Astrocyte (in vitro differentiated cells and primary cell): ENCODE measurements around the gene PXK. TPM values are rescaled to one million over a fixed set of nuclear protein-coding genes. Genes with fewer than 3 reads are reported as not detected.

Source experiments
- DNase-seq: peaks from one replicate; pipeline ENCODE4 v3.0.0-alpha.2; 2010; ENCODE audit warnings: low read depth
- FAIRE-seq: peaks from 2 replicates; lab custom pipeline; 2011; peaks lifted over from hg19 to GRCh38; lab: Jason Lieb, UNC
- H2AFZ ChIP-seq: 2 replicates; pipeline ENCODE4 v1.6.0; 2012; ENCODE audit warnings: low read depth, low read length, inconsistent platforms
- H3K27ac ChIP-seq: 2 replicates; pipeline ENCODE4 v1.5.1; 2011; ENCODE audit warnings: low read depth, low read length, inconsistent platforms
- H3K27me3 ChIP-seq: 2 replicates; pipeline ENCODE4 v1.6.0; 2011; ENCODE audit warnings: low read length, inconsistent platforms; ENCODE audit not compliant: insufficient read depth
- H3K36me3 ChIP-seq: 2 replicates; pipeline ENCODE4 v1.5.1; 2011; ENCODE audit warnings: low read length, inconsistent platforms; ENCODE audit not compliant: insufficient read depth
- H3K4me1 ChIP-seq: 2 replicates; pipeline ENCODE4 v1.5.1; 2011; ENCODE audit warnings: low read length, inconsistent platforms; ENCODE audit not compliant: insufficient read depth
- H3K4me2 ChIP-seq: 2 replicates; pipeline ENCODE4 v1.6.0; 2012; ENCODE audit warnings: low read length, inconsistent platforms
- H3K4me3 ChIP-seq: 2 replicates; pipeline ENCODE4 v1.5.1; 2011; ENCODE audit warnings: low read depth, mild to moderate bottlenecking, low read length, inconsistent platforms; ENCODE audit not compliant: insufficient read depth
- H3K79me2 ChIP-seq: 2 replicates; pipeline ENCODE4 v1.6.0; 2012; ENCODE audit warnings: mild to moderate bottlenecking, low read length, inconsistent platforms; ENCODE audit not compliant: insufficient read depth
- H3K9ac ChIP-seq: 2 replicates; pipeline ENCODE4 v1.6.0; 2012; ENCODE audit warnings: mild to moderate bottlenecking, low read length, inconsistent platforms
- H3K9me3 ChIP-seq: 2 replicates; pipeline ENCODE4 v1.5.1; 2012; ENCODE audit warnings: low read depth, mild to moderate bottlenecking, low read length, inconsistent platforms; ENCODE audit not compliant: insufficient read depth
- H4K20me1 ChIP-seq: 2 replicates; pipeline ENCODE4 v1.6.0; 2012; ENCODE audit warnings: low read length, inconsistent platforms; ENCODE audit not compliant: insufficient read depth
- H3K27ac Mint-ChIP-seq: one replicate; pipeline ENCODE4 v1.8.0; 2021; ENCODE audit warnings: mild to moderate bottlenecking, mixed read lengths; ENCODE audit not compliant: unreplicated experiment
- H3K27me3 Mint-ChIP-seq: one replicate; pipeline ENCODE4 v1.8.0; 2021; ENCODE audit warnings: low read depth, mixed read lengths; ENCODE audit not compliant: unreplicated experiment
- H3K36me3 Mint-ChIP-seq: one replicate; pipeline ENCODE4 v1.8.0; 2021; ENCODE audit warnings: low read depth, mixed read lengths; ENCODE audit not compliant: unreplicated experiment
- H3K4me1 Mint-ChIP-seq: one replicate; pipeline ENCODE4 v1.8.0; 2021; ENCODE audit warnings: low read depth, mixed read lengths; ENCODE audit not compliant: unreplicated experiment
- H3K4me3 Mint-ChIP-seq: one replicate; pipeline ENCODE4 v1.8.0; 2021; ENCODE audit warnings: mild to moderate bottlenecking, moderate library complexity, mixed read lengths; ENCODE audit not compliant: unreplicated experiment
- H3K9me3 Mint-ChIP-seq: one replicate; pipeline ENCODE4 v1.8.0; 2021; ENCODE audit warnings: mild to moderate bottlenecking, mixed read lengths; ENCODE audit not compliant: unreplicated experiment
- CTCF ChIP-seq: IDR thresholded peaks from 2 replicates; pipeline ENCODE4 v1.5.1; 2011; ENCODE audit warnings: low read depth, mild to moderate bottlenecking, inconsistent platforms, low read length, moderate library complexity; ENCODE audit not compliant: insufficient read depth
- EZH2 ChIP-seq: IDR thresholded peaks from 2 replicates; pipeline ENCODE4 v1.6.1; 2012; ENCODE audit warnings: mild to moderate bottlenecking, low read length, inconsistent platforms; ENCODE audit not compliant: insufficient read depth
- total RNA-seq: library from RNA; stranded (reverse); gene quantifications from 2 replicates; pipeline ENCODE4 v1.2.1, GENCODE V29; 2021

PXK gene
- total RNA-seq, 1 donor from 2014 or later: 10.5 TPM

GRCh38 chr3:58341376-58341775 is 8.7 kb downstream of the PXK start:
- no peak for FAIRE-seq
- Histone ChIP-seq H3K4me3 (no peak overlapping the region), H3K9me3 (no peaks in the 10 kb centered on the region), H3K79me2 (peaks cover 36% of the 10 kb centered on the region), H3K36me3 (no peaks in the 10 kb centered on the region), H2AFZ (no peak overlapping the region), H3K9ac (no peak overlapping the region), H4K20me1 (peaks cover 24% of the 10 kb centered on the region), H3K4me2 (no peak overlapping the region), H3K27ac (no peak overlapping the region), H3K27me3 (no peaks in the 10 kb centered on the region), H3K4me1 (peaks cover 6% of the 10 kb centered on the region)
- peaks cover 7% of the 10 kb centered on the region for H3K36me3 Mint-ChIP-seq
- H3K4me3 Mint-ChIP-seq: no peak overlapping the region
- H3K9me3 Mint-ChIP-seq: no peaks in the 10 kb centered on the region
- H3K27ac Mint-ChIP-seq: no peak overlapping the region
- peaks cover 15% of the 10 kb centered on the region for H3K4me1 Mint-ChIP-seq
- no peak for DNase-seq
- no peaks in the 10 kb centered on the region for H3K27me3 Mint-ChIP-seq
- TF ChIP-seq EZH2 (no peak), CTCF (no peak)

DNA sequence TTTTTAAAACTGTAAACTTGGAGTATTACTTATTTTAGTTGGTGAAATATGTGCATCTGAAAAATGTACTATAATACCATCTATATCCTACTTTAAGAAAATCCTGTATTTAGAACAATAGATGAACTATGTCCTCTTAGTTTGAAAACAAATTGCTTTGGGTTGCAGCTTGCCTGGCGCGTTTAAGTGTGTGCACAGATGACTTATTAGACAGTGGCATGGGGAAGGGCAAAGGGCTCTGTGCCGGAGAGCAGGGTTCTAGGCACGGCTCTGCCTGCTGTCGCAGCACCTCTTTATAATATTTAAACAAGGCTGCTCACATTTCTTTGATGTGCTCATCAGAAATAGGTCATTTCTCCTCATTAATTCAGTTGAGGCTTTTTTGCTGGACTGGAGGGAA is 10.0 kb downstream of the PXK start:
- TF ChIP-seq CTCF (no peak), EZH2 (no peak)
- Histone ChIP-seq H3K79me2 (peaks cover 35% of the 10 kb centered on the region), H4K20me1 (peaks cover 20% of the 10 kb centered on the region), H3K4me2 (no peak overlapping the region), H3K9me3 (no peaks in the 10 kb centered on the region), H3K4me3 (no peak overlapping the region), H3K4me1 (peaks cover 5% of the 10 kb centered on the region), H3K36me3 (no peaks in the 10 kb centered on the region), H2AFZ (no peak overlapping the region), H3K27ac (no peak overlapping the region), H3K9ac (no peak overlapping the region), H3K27me3 (no peaks in the 10 kb centered on the region)
- Mint-ChIP-seq H3K36me3 (peaks cover 7% of the 10 kb centered on the region), H3K4me3 (no peak overlapping the region), H3K4me1 (peaks cover 15% of the 10 kb centered on the region), H3K27ac (no peak overlapping the region), H3K9me3 (no peaks in the 10 kb centered on the region), H3K27me3 (no peaks in the 10 kb centered on the region)
- FAIRE-seq: no peak
- no peak for DNase-seq

GRCh38 chr3:58345457-58345856 is 12.8 kb downstream of the PXK start:
- Mint-ChIP-seq H3K4me3 (no peak overlapping the region), H3K9me3 (no peaks in the 10 kb centered on the region), H3K27ac (no peak overlapping the region), H3K27me3 (no peaks in the 10 kb centered on the region), H3K4me1 (peaks cover 20% of the 10 kb centered on the region), H3K36me3 (peaks cover 5% of the 10 kb centered on the region)
- Histone ChIP-seq H2AFZ (no peak overlapping the region), H3K9me3 (no peaks in the 10 kb centered on the region), H3K36me3 (no peaks in the 10 kb centered on the region), H4K20me1 (peaks cover 27% of the 10 kb centered on the region), H3K79me2 (peaks cover 44% of the 10 kb centered on the region), H3K9ac (no peak overlapping the region), H3K4me2 (no peak overlapping the region), H3K4me3 (no peak overlapping the region), H3K27ac (no peak overlapping the region), H3K27me3 (no peaks in the 10 kb centered on the region), H3K4me1 (peaks cover 5% of the 10 kb centered on the region)
- DNase-seq (no peak), FAIRE-seq (no peak)
- TF ChIP-seq CTCF (no peak), EZH2 (no peak)
